Neural crest cell (in vitro differentiated cells): ENCODE measurements around the gene USP46. TPM values are rescaled to one million over a fixed set of nuclear protein-coding genes. Genes with fewer than 3 reads are reported as not detected.
A peak's percentile ranks its signal among the peaks of the same experiment; 100 is the strongest.

Experiments used
- DNase-seq: peaks from one replicate; pipeline ENCODE4 v3.0.0; 2021; ENCODE audit warnings: low read depth, mixed read lengths, low spot score
- H3K27ac Mint-ChIP-seq: one replicate; pipeline ENCODE4 v1.8.0; 2021; ENCODE audit warnings: mild to moderate bottlenecking, mixed read lengths; ENCODE audit not compliant: unreplicated experiment
- H3K27me3 Mint-ChIP-seq: 2 replicates; pipeline ENCODE4 v1.8.0; 2021; ENCODE audit warnings: low read depth, mild to moderate bottlenecking, mixed read lengths
- H3K36me3 Mint-ChIP-seq: 2 replicates; pipeline ENCODE4 v1.8.0; 2021; ENCODE audit warnings: low read depth, mild to moderate bottlenecking, mixed read lengths
- H3K4me1 Mint-ChIP-seq: 2 replicates; pipeline ENCODE4 v1.8.0; 2021; ENCODE audit warnings: mixed read lengths
- H3K4me3 Mint-ChIP-seq: one replicate; pipeline ENCODE4 v1.8.0; 2021; ENCODE audit warnings: mild to moderate bottlenecking, mixed read lengths
- H3K9me3 Mint-ChIP-seq: 2 replicates; pipeline ENCODE4 v1.8.0; 2021; ENCODE audit warnings: mixed read lengths
- total RNA-seq: library from RNA; stranded (reverse); gene quantifications from 2 replicates; pipeline ENCODE4 v1.2.1, GENCODE V29; 2021
- TF ChIP-seq, protein P1 (sequence below): fragments of 200-600 bp; sonication (generic); conservative IDR thresholded peaks from 2 replicates; pipeline ENCODE4 v1.5.0; 2021; ENCODE audit warnings: antibody characterized with exemption, mild to moderate bottlenecking

The USP46 gene
- total RNA-seq, 1 donor from 2014 or later, result 41.1 TPM

- H3K27ac Mint-ChIP-seq, result no peak overlapping the region
Observed at GRCh38 chr4:52618795-52619590, 40.1 kb downstream of the USP46 start.

GRCh38 chr4:52617336-52618020, 41.6 kb downstream of the USP46 start:
- TF ChIP-seq, protein P1, sequence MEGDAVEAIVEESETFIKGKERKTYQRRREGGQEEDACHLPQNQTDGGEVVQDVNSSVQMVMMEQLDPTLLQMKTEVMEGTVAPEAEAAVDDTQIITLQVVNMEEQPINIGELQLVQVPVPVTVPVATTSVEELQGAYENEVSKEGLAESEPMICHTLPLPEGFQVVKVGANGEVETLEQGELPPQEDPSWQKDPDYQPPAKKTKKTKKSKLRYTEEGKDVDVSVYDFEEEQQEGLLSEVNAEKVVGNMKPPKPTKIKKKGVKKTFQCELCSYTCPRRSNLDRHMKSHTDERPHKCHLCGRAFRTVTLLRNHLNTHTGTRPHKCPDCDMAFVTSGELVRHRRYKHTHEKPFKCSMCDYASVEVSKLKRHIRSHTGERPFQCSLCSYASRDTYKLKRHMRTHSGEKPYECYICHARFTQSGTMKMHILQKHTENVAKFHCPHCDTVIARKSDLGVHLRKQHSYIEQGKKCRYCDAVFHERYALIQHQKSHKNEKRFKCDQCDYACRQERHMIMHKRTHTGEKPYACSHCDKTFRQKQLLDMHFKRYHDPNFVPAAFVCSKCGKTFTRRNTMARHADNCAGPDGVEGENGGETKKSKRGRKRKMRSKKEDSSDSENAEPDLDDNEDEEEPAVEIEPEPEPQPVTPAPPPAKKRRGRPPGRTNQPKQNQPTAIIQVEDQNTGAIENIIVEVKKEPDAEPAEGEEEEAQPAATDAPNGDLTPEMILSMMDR, result no peak
- Mint-ChIP-seq H3K27ac (peak overlapping the region; percentile 43), H3K4me1 (peaks cover 12% of the 10 kb centered on the region), H3K36me3 (peaks cover 22% of the 10 kb centered on the region), H3K27me3 (no peaks in the 10 kb centered on the region), H3K4me3 (no peak overlapping the region), H3K9me3 (peaks cover 5% of the 10 kb centered on the region)
- no peak for DNase-seq

More at GRCh38 chr4:52618795-52619590, 40.1 kb downstream of the USP46 start:
- TF ChIP-seq, protein P1, result no peak
- no peak overlapping the region for H3K4me3 Mint-ChIP-seq
- no peak for DNase-seq
- H3K36me3 Mint-ChIP-seq, result peaks cover 20% of the 10 kb centered on the region
- no peaks in the 10 kb centered on the region for H3K27me3 Mint-ChIP-seq
- H3K4me1 Mint-ChIP-seq, result peaks cover 12% of the 10 kb centered on the region
- peaks cover 3% of the 10 kb centered on the region for H3K9me3 Mint-ChIP-seq

- H3K27ac Mint-ChIP-seq, result peak overlapping the region; percentile 22
- TF ChIP-seq, protein P1, result no peak
- H3K4me1 Mint-ChIP-seq, result peaks cover 12% of the 10 kb centered on the region
- H3K4me3 Mint-ChIP-seq, result no peak overlapping the region
- H3K36me3 Mint-ChIP-seq, result peaks cover 26% of the 10 kb centered on the region
- peaks cover 10% of the 10 kb centered on the region for H3K9me3 Mint-ChIP-seq
- no peak for DNase-seq
- no peaks in the 10 kb centered on the region for H3K27me3 Mint-ChIP-seq
Observed at GRCh38 chr4:52614241-52614640, 44.9 kb downstream of the USP46 start.

GRCh38 chr4:52612341-52612740, 46.8 kb downstream of the USP46 start:
- TF ChIP-seq, protein P1, result no peak
- H3K27me3 Mint-ChIP-seq, result no peaks in the 10 kb centered on the region
- H3K4me1 Mint-ChIP-seq, result peaks cover 1% of the 10 kb centered on the region

DNA sequence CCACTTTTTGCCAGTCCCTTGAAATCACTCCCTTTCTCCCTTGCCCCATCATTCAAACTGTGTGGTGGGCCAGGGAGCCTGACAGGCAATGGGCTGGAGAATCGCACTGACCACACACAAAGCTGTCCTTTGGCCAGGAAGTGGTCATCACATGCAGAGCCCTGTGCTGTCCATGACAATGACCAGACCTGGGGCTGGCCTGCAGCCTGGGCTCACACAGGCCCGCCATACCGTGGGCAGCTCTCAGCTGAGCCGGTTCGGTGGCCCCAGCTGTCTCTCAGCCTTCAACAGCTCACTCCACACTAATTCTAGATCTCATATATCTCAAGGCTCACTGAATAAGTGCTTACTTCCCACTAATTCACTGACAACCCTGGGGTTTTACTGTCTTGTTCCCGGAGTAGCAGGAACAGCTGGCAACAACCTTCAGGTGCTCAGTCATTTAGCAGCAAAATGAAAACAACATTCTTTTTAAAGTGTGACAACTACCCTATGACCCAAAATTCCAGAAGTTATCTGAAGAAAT, 48.0 kb downstream of the USP46 start:
- Mint-ChIP-seq H3K36me3 (peaks cover 47% of the 10 kb centered on the region), H3K27ac (no peak overlapping the region), H3K4me3 (no peak overlapping the region), H3K27me3 (no peaks in the 10 kb centered on the region), H3K9me3 (peaks cover 10% of the 10 kb centered on the region), H3K4me1 (no peaks in the 10 kb centered on the region)
- TF ChIP-seq, protein P1, result no peak
- DNase-seq, result no peak

More at GRCh38 chr4:52612341-52612740, 46.8 kb downstream of the USP46 start:
- H3K4me3 Mint-ChIP-seq, result no peak overlapping the region
- H3K9me3 Mint-ChIP-seq, result peaks cover 10% of the 10 kb centered on the region
- peaks cover 35% of the 10 kb centered on the region for H3K36me3 Mint-ChIP-seq
- no peak for DNase-seq
- no peak overlapping the region for H3K27ac Mint-ChIP-seq
